Adrenal gland (tissue), 12 donors: ENCODE measurements around the gene EBLN2. TPM values are rescaled to one million over a fixed set of nuclear protein-coding genes. Genes with fewer than 3 reads are reported as not detected.
A peak's percentile ranks its signal among the peaks of the same experiment; 100 is the strongest.

ENCODE experiments used
- DNase-seq, 7 donors: peaks; one replicate each; pipeline ENCODE4 v3.0.0-alpha.2; 2019 to 2020
- H3K27ac ChIP-seq, 5 donors: fragments of 200-600 bp; sonication (generic) in 4 of 5; 1 replicate in 3 of 5; 2 replicates in 2 of 5; pipeline versions ENCODE4 v1.5.1 to v1.8.0; 2016 to 2020; ENCODE audit warnings: mild to moderate bottlenecking in 1 of 5
- H3K27me3 ChIP-seq: fragments of 200-600 bp; 2 replicates; pipeline ENCODE4 v1.8.0; 2021
- H3K36me3 ChIP-seq, 2 donors: fragments of 200-600 bp; replicated peaks in 1 of 2; 1 replicate in 1 of 2; 2 replicates in 1 of 2; pipeline versions ENCODE4 v1.5.1 to v1.8.0; 2018 to 2022
- H3K4me1 ChIP-seq, 2 donors: fragments of 200-600 bp; replicated peaks in 1 of 2; 1 replicate in 1 of 2; 2 replicates in 1 of 2; pipeline versions ENCODE4 v1.5.1 to v1.8.0; 2018 to 2021
- H3K4me3 ChIP-seq, 4 donors: fragments of 200-600 bp; sonication (generic) in 3 of 4; one replicate each; pipeline ENCODE4 v1.5.1; 2016 to 2018
- H3K9me3 ChIP-seq, 3 donors: fragments of 200-600 bp; sonication (generic) in 1 of 3; replicated peaks in 1 of 3; 1 replicate in 2 of 3; 2 replicates in 1 of 3; pipeline versions ENCODE4 v1.5.1 to v1.8.0; 2016 to 2021
- CTCF ChIP-seq, 6 experiments: fragments of 450-650 bp in 4 of 6; fragments of 200-600 bp in 2 of 6; sonication (generic) in 1 of 6; IDR thresholded peaks; 1 replicate in 5 of 6; 2 replicates in 1 of 6; pipeline versions ENCODE4 v1.5.1 to v1.8.0; 2016 to 2021; ENCODE audit warnings: antibody characterized with exemption in 6 of 6, mild to moderate bottlenecking in 2 of 6, moderate library complexity in 1 of 6
- POLR2A ChIP-seq, 2 donors: fragments of 450-650 bp; IDR thresholded peaks; one replicate each; pipeline ENCODE4 v1.6.1; 2017; ENCODE audit warnings: antibody characterized with exemption in 2 of 2, mild to moderate bottlenecking in 2 of 2, moderate library complexity in 1 of 2
- WGBS, 4 donors: extraction: QIAGEN DNeasy Blood & Tissue Kit in 2 of 4; methylation state at CpG; one replicate each; pipeline versions ENCODE4 v1.1.5 to v1.1.7; 2013 to 2017; 5-methylcytosine and 5-hydroxymethylcytosine counted together
- intact Hi-C, 2 donors: fragments of 100-400 bp; cut with DNase I; formaldehyde crosslinking; loops; one replicate each; pipeline versions ENCODE4 v1.14.1 to v1.15.0; 2022 to 2023
- polyA plus RNA-seq, 3 donors: library from polyadenylated mRNA; stranded (reverse); fragments of 200-250 nt in 2 of 3; fragments of 350-450 nt in 1 of 3; fragmentation: Illumina TruSeq in 1 of 3; extraction: RNeasy Lipid Tissue Mini Kit (QIAGEN cat#74804) in 1 of 3; gene quantifications; one replicate each; pipeline ENCODE4 v1.2.3, GENCODE V29; 2013 to 2014
- total RNA-seq, 9 donors: library from RNA; depleted of rRNA in 4 of 9; stranded (reverse); fragments of >200 nt in 4 of 9; fragments of 120-200 nt in 1 of 9; fragmentation: NEBNext Ultra II Directional in 1 of 9; extraction: Animal tissue kit (Norgen Biotek cat#: 25700) in 1 of 9; gene quantifications; one replicate each; pipeline versions ENCODE4 v1.1.0 to v1.2.4, GENCODE V29; 2013 to 2023
- donor health status: healthy with polysubstance abuse.
- donor health status: Bipolar disorder and iron deficiency.
- donor health status: DM: yes; HTN: yes; CAD: no.
- donor health status: DM: no; HTN: no; CAD: no.
- donor health status: DM: no; HTN: no; CAD: no.
- donor health status: DM: yes; HTN: yes; CAD: no.

Gene EBLN2
- total and polyA plus RNA-seq, 12 donors, result 0.27 to 8.9 (median 2.0) TPM

DNA sequence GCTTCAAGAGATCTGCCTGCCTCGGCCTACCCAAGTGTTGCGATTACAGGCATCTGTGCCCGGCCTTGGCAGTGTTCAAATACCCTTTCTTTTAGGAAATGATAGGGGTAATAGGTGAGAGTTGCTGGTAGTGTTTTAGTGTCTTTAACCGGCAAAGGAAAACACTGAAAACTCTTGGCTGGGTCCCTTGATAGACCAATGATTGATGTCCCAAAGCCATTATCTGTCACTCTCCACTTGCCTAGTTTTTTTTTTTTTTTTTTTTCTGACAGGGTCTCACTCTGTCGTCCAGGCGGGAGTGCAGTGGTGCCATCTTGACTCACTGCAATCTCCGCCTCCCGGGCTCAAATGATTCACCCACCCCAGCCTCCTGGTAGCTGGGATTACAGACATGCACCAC lies 19.7 kb downstream of the EBLN2 start:
- Histone ChIP-seq H3K27me3 (no peaks in the 10 kb centered on the region), H3K4me1 (peaks cover 0 to 5% of the 10 kb centered on the region in 2 donors), H3K4me3 (no peak overlapping the region), H3K9me3 (no peaks in the 10 kb centered on the region), H3K27ac (no peak overlapping the region), H3K36me3 (no peaks in the 10 kb centered on the region)
- TF ChIP-seq POLR2A (IDR thresholded peaks at IDR 0.05), result no peak
- no peak for TF ChIP-seq CTCF (IDR thresholded peaks at IDR 0.05)
- WGBS, 4 donors, result 89 to 94% (median 93%) methylated on average over 8 of the region's 8 CpGs
- intact Hi-C loops, result loop anchor here (10.0 kb wide), 4 partner anchors 146 to 1206 kb away; partner anchors contain the start of gene SHQ1 (in 1 of the 2)
- DNase-seq, result no peak

GRCh38 chr3:73084170-73084569 lies 22.7 kb downstream of the EBLN2 start:
- Histone ChIP-seq H3K27ac (no peak overlapping the region), H3K36me3 (no peaks in the 10 kb centered on the region), H3K9me3 (no peaks in the 10 kb centered on the region), H3K4me1 (peaks cover 0 to 8% of the 10 kb centered on the region in 2 donors), H3K27me3 (no peaks in the 10 kb centered on the region), H3K4me3 (no peak overlapping the region)
- 76 to 87% (median 81%) methylated on average over 2 of the region's 2 CpGs for WGBS, 4 donors
- TF ChIP-seq POLR2A (IDR thresholded peaks at IDR 0.05) (no peak), CTCF (IDR thresholded peaks at IDR 0.05) (no peak)
- intact Hi-C loops, result loop anchor here (10.0 kb wide), 4 partner anchors 149 to 1209 kb away; partner anchors contain the start of gene SHQ1 (in 1 of the 2)
- no peak for DNase-seq

DNA sequence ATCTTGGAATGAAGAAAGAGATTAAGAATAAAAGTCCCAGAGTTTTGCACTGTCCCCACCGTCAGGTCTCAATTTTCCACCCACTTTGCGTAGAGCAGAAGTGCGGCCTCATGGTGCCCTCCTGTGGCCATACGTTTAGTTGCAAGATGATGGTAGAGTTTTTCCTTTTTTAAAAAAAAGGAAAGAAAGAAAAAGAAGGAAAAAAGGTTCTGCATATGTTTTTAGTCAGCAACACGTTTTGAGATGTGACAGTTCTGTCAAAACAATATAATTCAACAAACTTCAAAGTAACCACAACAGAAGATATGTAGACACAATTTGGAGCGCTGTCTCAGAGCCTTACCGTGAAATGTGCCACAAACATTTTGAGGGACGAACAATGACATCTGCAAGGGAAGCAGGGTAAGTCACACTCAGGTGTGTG lies 24.6 kb downstream of the EBLN2 start:
- whole genome bisulfite sequencing, 4 donors, result 14 to 24% (median 20%) methylated on average over 8 of the region's 8 CpGs
- intact Hi-C loops, result loop anchor here (10.0 kb wide), 4 partner anchors 151 to 1211 kb away; partner anchors contain the start of gene SHQ1 (in 1 of the 2)
- Histone ChIP-seq H3K9me3 (no peaks in the 10 kb centered on the region), H3K27ac (no peak overlapping the region), H3K27me3 (no peaks in the 10 kb centered on the region), H3K4me3 (no peak overlapping the region), H3K4me1 (peaks cover 0 to 8% of the 10 kb centered on the region in 2 donors), H3K36me3 (no peaks in the 10 kb centered on the region)
- peak; percentile 29 to 73 (median 54) for DNase-seq
- TF ChIP-seq CTCF (IDR thresholded peaks at IDR 0.05) (peak; percentile 72 to 88 (median 84)), POLR2A (IDR thresholded peaks at IDR 0.05) (no peak)

DNA sequence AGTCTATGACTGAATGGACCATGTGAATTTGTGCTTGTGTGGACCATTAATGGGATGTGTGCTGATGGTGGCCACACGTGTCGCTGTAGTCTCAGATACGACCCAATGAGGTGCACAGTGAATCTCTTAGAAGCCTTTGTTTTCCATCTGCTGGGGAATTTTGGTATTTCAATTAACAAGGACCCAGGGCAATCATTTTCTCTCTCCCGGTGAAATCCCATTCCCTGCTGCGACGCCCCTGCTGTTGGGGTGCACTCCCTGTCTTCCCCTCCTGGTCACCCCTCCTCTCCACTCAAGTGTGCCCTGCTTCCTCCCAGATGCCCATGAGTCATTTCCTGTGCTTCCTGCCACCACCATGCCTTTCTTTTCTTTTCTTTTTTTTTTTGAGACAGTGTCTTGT lies 32.7 kb downstream of the EBLN2 start:
- H3K4me3 ChIP-seq, result no peak overlapping the region
- no peak for DNase-seq
- no peak for TF ChIP-seq CTCF (IDR thresholded peaks at IDR 0.05)
- TF ChIP-seq POLR2A (IDR thresholded peaks at IDR 0.05), result no peak
- H3K4me1 ChIP-seq, result no peaks in the 10 kb centered on the region
- 72 to 88% (median 78%) methylated on average over 6 of the region's 6 CpGs for WGBS, 4 donors
- no peaks in the 10 kb centered on the region for H3K36me3 ChIP-seq
- H3K27me3 ChIP-seq, result no peaks in the 10 kb centered on the region
- intact Hi-C loops, result no loop called here
- no peak overlapping the region for H3K27ac ChIP-seq
- H3K9me3 ChIP-seq, result no peaks in the 10 kb centered on the region
